Endothelial cell of coronary artery (primary cell): Measurements from ENCODE around the gene TAPBPL. TPM values are rescaled to one million over a fixed set of nuclear protein-coding genes. Genes with fewer than 3 reads are reported as not detected.

Source experiments
- total RNA-seq: library from RNA; depleted of rRNA; stranded (reverse); fragments of >200 nt; gene quantifications from 2 replicates; pipeline ENCODE4 v1.2.3, GENCODE V29; 2014

TAPBPL gene, protein sequence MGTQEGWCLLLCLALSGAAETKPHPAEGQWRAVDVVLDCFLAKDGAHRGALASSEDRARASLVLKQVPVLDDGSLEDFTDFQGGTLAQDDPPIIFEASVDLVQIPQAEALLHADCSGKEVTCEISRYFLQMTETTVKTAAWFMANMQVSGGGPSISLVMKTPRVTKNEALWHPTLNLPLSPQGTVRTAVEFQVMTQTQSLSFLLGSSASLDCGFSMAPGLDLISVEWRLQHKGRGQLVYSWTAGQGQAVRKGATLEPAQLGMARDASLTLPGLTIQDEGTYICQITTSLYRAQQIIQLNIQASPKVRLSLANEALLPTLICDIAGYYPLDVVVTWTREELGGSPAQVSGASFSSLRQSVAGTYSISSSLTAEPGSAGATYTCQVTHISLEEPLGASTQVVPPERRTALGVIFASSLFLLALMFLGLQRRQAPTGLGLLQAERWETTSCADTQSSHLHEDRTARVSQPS
- total RNA-seq, result 3.8 and 8.1 TPM in 2 replicates

DNA sequence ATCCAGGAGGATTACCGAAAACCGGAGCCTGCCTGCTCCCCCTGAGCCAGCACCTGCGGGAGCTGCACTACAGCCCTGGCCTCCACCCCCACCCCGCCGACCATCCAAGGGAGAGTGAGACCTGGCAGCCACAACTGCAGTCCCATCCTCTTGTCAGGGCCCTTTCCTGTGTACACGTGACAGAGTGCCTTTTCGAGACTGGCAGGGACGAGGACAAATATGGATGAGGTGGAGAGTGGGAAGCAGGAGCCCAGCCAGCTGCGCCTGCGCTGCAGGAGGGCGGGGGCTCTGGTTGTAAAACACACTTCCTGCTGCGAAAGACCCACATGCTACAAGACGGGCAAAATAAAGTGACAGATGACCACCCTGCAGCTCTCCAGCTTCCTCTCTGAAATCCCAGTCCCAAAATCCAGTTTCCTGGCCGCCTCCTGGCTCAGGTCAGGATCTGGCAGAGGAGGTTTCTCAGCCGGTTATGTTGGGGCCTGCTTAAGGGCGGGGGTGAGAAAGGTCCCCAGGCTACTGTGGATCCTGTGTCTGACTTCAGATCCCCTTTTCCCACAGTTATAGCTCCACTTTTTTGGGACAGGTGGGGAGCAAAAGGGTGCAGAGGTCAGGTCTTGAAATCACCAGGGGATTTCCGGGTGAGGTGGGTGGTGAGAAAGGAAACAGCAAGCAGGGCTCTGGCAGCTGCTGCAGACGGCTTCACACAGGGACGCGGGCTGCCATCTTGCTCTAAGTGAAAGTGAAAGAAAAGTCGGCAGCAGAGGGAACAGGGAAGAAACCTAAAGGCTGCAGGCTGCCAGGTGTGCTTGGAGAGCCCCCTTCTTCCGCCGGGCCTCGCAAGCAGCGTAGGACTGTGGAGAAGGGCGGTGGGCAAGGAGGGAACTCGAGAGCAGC lies at the start of gene TAPBPL:
TAPBPL (plus strand) TSS at position 695 of the 897 bp plus-strand sequence. CDS start 207 bp downstream, outside the sequence.

DNA sequence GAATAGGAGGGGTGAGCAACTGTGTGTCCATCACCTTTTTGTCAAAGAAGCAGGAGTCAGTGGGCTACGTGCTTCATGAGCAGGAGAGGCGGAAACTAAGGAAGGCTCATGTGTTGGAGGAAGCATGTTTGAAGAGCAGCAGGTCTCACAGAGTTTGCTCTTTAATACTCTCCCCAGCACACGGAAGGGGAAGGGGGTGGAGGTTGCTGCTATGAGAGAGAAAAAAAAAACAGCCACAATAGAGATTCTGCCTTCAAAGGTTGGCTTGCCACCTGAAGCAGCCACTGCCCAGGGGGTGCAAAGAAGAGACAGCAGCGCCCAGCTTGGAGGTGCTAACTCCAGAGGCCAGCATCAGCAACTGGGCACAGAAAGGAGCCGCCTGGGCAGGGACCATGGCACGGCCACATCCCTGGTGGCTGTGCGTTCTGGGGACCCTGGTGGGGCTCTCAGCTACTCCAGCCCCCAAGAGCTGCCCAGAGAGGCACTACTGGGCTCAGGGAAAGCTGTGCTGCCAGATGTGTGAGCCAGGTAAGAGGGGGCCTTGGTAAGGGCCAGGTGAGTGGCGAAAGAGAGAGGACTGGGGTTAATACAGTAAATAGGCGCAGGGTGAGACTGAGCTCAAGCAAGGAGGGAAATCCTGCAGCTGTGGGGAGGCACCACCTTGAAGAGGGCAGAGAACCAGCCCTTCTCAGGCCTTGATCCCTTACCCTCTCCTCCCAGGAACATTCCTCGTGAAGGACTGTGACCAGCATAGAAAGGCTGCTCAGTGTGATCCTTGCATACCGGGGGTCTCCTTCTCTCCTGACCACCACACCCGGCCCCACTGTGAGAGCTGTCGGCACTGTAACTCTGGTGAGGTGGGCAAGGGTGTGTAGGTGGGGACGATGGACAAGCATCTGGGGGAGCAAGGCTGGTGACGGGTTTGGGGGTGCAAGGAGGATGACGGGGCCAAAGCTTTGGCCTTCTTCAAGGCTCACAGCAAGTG lies 6.8 kb upstream of the TAPBPL start, which contains the start of gene CD27:
CD27 (plus strand) TSS at position 252 of the 985 bp plus-strand sequence; CDS start at position 393, 141 bp downstream.

DNA sequence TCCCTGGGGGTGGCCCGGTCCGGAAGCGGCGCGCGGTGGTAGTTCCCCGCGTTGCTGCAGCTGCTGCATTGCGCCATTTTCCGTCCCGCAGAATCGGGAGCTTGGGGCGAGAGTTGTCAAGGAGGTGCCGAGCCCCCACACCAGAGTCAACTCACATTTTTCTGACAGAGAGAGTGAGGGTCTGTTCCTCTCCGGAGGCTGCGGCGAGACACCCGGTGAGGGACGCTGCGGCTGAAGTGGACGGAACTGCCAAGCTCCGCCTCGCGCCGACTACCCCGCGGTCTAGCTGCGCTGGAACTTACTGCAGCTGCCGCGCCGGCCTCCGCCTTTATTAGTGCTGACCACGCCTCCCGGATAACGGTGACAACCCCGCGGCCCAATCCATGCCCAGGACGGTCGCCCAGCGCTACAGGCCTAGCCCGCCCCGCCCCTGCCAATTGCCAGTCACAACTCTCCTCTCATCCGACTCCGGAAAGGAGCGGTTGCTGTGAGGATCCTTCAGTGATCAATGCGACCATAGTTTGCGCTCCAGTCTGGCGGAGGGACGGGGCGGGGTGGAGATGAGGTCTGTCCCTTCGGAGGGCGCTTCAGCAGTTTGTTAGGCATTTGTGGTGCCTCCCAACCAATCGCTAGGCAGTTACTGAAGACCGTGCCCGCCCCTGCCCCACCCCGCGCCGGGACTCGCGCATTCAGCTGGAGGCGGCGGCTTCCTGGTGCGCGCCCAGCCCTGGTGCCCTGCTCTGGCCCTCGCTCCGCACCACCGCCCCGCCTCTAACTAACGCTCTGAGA lies 18.7 kb downstream of the TAPBPL start, which contains the start of gene VAMP1:
VAMP1 (minus strand) TSS at position 303 of the 789 bp plus-strand sequence; CDS start at position 157, 146 bp downstream.

DNA sequence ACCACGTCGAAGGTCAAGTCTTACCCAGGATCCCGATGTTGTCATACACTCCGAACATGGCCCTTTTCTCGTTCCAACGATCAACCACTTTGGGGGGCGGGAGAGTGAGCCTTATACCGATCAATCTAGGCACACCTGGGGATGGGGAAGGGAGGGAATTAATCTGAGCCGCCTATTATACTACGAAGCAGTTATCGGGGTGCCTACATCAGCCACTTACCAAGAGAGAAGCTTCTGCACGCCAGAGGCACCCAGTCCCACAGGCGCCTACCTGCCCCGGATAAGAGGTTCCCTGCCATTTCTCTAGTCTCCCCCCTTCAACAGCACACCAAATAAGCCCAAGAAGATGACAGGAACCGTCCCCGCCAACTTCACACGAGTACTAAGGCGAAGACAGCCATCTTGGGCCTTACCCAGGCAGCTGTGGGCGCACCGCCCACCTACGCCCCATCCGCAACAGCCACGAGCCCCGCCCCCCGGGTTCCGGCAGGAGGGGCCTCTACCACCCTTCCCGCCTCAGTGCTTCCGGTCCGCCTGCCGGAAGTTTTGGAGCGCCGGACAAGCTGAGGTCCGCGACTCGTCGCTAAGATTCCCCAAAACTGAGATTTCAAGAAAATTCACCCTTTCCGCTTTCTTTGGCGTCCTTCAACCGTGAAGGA lies 41.1 kb downstream of the TAPBPL start, which contains the start of gene MRPL51:
MRPL51 (minus strand) TSS at position 425 of the 659 bp plus-strand sequence; CDS start at position 299, 126 bp downstream.

DNA sequence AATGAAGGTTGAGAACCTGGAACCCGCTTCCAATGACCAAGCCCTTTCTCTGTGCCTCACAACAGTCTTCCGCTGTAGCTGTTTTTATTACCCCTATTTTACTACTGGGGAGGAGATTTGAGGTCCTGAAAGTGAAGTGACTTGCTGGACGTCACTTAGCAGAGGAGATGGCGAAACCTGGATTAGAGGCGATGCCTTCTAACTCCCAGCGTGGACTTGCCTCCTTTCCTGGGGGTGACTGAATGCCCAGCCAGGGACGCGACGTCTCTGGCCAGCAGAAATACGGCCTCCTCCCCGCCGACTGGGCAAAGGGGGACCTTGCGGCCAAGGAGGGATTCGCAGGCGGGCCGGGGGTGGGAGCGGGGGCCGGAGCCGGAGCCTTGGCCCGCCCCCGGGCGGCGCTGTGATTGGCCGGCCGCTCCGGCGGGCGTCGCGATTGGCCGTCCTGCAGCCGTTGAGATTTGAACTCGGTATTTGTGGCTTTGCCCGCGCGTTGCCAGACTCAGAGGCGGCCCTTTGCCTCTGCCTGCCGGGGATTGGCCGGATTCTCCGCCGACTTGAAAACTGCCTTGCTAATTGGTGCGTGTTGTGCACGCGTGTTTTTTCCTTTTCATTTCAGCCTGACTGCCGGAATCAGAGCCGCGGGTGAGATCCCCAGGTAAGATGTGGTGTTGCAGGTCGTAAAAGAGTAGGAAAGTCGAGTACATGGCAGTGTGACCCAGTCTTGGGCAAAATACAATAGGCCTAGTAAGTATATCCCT lies 41.8 kb downstream of the TAPBPL start, which contains the start of gene NCAPD2:
NCAPD2 (plus strand) TSS at position 606 of the 761 bp plus-strand sequence. CDS start 997 bp downstream, outside the sequence.

Other genes with a start within 250 kb of the TAPBPL start
- gene PLEKHG6, start 141.4 kb upstream of the TAPBPL start, total RNA-seq, result not detected in 2 replicates
- 48.4 and 99.7 TPM in 2 replicates for gene TNFRSF1A, start 110.0 kb upstream of the TAPBPL start, total RNA-seq
- gene SCNN1A, start 76.5 kb upstream of the TAPBPL start, total RNA-seq, result 0.09 TPM in 1 of 2 replicates, not detected in the other
- gene LTBR, start 67.9 kb upstream of the TAPBPL start, total RNA-seq, result 29.0 and 39.0 TPM in 2 replicates
- 0.09 TPM in 1 of 2 replicates, not detected in the other for gene CD27, start 7.1 kb upstream of the TAPBPL start, total RNA-seq
- 1.7 and 6.8 TPM in 2 replicates for gene VAMP1, start 18.6 kb downstream of the TAPBPL start, total RNA-seq
- 132 and 161 TPM in 2 replicates for gene MRPL51, start 41.2 kb downstream of the TAPBPL start, total RNA-seq
- gene NCAPD2, start 42.1 kb downstream of the TAPBPL start, total RNA-seq, result 37.8 and 52.2 TPM in 2 replicates
- 7,040 and 7,691 TPM in 2 replicates for gene GAPDH, start 82.5 kb downstream of the TAPBPL start, total RNA-seq
- gene IFFO1, start 104.0 kb downstream of the TAPBPL start, total RNA-seq, result 7.9 and 9.7 TPM in 2 replicates
- 21.1 and 24.8 TPM in 2 replicates for gene NOP2, start 116.2 kb downstream of the TAPBPL start, total RNA-seq
- gene CHD4, start 155.3 kb downstream of the TAPBPL start, total RNA-seq, result 201 and 205 TPM in 2 replicates
- gene LPAR5, start 183.9 kb downstream of the TAPBPL start, total RNA-seq, result not detected in 2 replicates
- 0.27 and 0.28 TPM in 2 replicates for gene ACRBP, start 195.4 kb downstream of the TAPBPL start, total RNA-seq
- 32.6 and 35.5 TPM in 2 replicates for gene ING4, start 211.1 kb downstream of the TAPBPL start, total RNA-seq
- 9.0 and 12.4 TPM in 2 replicates for gene ZNF384, start 237.3 kb downstream of the TAPBPL start, total RNA-seq
- gene PIANP, start 248.8 kb downstream of the TAPBPL start, total RNA-seq, result under 0.01 TPM in 1 of 2 replicates, not detected in the other